ENCODE results near the gene SYT17.

The SYT17 gene

GRCh38 chr16:19299565-19299964 is 131.5 kb downstream of the SYT17 start:
- no peaks in the 10 kb centered on the region for H3K79me2 ChIP-seq (ENCODE audit: insufficient read depth, low read length)
- no peak overlapping the region for H3K4me2 ChIP-seq (ENCODE audit: insufficient read depth, low read length)
- H3K27ac ChIP-seq (ENCODE audit: low read length), result no peak overlapping the region
- no peaks in the 10 kb centered on the region for H3K4me1 ChIP-seq (ENCODE audit: insufficient read depth, low read length)
- H2AFZ ChIP-seq (ENCODE audit: low read depth, low read length), result no peak overlapping the region
- ATAC-seq (ENCODE audit: insufficient read depth, low read depth) (no peak), DNase-seq (no peak)
- no peaks in the 10 kb centered on the region for H3K9me3 ChIP-seq (ENCODE audit: insufficient read depth, low read length, severe bottlenecking)
- H4K20me1 ChIP-seq (ENCODE audit: insufficient read depth, low read length), result no peaks in the 10 kb centered on the region
- H3K27me3 ChIP-seq (ENCODE audit: insufficient read depth, low read length, poor library complexity), result no peaks in the 10 kb centered on the region
- no peak overlapping the region for H3K4me3 ChIP-seq (ENCODE audit: low read depth in 1 of 2, low read length in 2 of 2)
- no peak overlapping the region for H3K9ac ChIP-seq (ENCODE audit: low read depth, low read length)
- TF ChIP-seq EZH2 (IDR thresholded peaks at IDR 0.05; ENCODE audit: borderline replicate concordance, low read depth, low read length, severe bottlenecking) (no peak), CTCF (IDR thresholded peaks at IDR 0.05; ENCODE audit: borderline replicate concordance, extremely low read depth, low read length, poor library complexity, severe bottlenecking) (no peak)
- H3K36me3 ChIP-seq (ENCODE audit: insufficient read depth, low read length), result no peaks in the 10 kb centered on the region

GRCh38 chr16:19301931-19302330 is 133.9 kb downstream of the SYT17 start:
- TF ChIP-seq EZH2 (IDR thresholded peaks at IDR 0.05; ENCODE audit: borderline replicate concordance, low read depth, low read length, severe bottlenecking) (no peak), CTCF (IDR thresholded peaks at IDR 0.05; ENCODE audit: borderline replicate concordance, extremely low read depth, low read length, poor library complexity, severe bottlenecking) (no peak)
- Histone ChIP-seq H3K79me2 (ENCODE audit: insufficient read depth, low read length) (no peaks in the 10 kb centered on the region), H3K36me3 (ENCODE audit: insufficient read depth, low read length) (no peaks in the 10 kb centered on the region), H3K9ac (ENCODE audit: low read depth, low read length) (no peak overlapping the region), H3K4me1 (ENCODE audit: insufficient read depth, low read length) (no peaks in the 10 kb centered on the region), H4K20me1 (ENCODE audit: insufficient read depth, low read length) (no peaks in the 10 kb centered on the region), H2AFZ (ENCODE audit: low read depth, low read length) (no peak overlapping the region), H3K27ac (ENCODE audit: low read length) (no peak overlapping the region), H3K27me3 (ENCODE audit: insufficient read depth, low read length, poor library complexity) (no peaks in the 10 kb centered on the region), H3K9me3 (ENCODE audit: insufficient read depth, low read length, severe bottlenecking) (no peaks in the 10 kb centered on the region), H3K4me2 (ENCODE audit: insufficient read depth, low read length) (no peak overlapping the region), H3K4me3 (ENCODE audit: low read depth in 1 of 2, low read length in 2 of 2) (no peak overlapping the region)
- ATAC-seq (ENCODE audit: insufficient read depth, low read depth) (no peak), DNase-seq (no peak)

- TF ChIP-seq EZH2 (IDR thresholded peaks at IDR 0.05; ENCODE audit: borderline replicate concordance, low read depth, low read length, severe bottlenecking) (no peak), CTCF (IDR thresholded peaks at IDR 0.05; ENCODE audit: borderline replicate concordance, extremely low read depth, low read length, poor library complexity, severe bottlenecking) (no peak)
- no peak overlapping the region for H2AFZ ChIP-seq (ENCODE audit: low read depth, low read length)
- H3K4me3 ChIP-seq (ENCODE audit: low read depth in 1 of 2, low read length in 2 of 2), result no peak overlapping the region
- no peak overlapping the region for H3K9ac ChIP-seq (ENCODE audit: low read depth, low read length)
- H4K20me1 ChIP-seq (ENCODE audit: insufficient read depth, low read length), result no peaks in the 10 kb centered on the region
- no peak overlapping the region for H3K27ac ChIP-seq (ENCODE audit: low read length)
- ATAC-seq (ENCODE audit: insufficient read depth, low read depth), result no peak
- DNase-seq, result no peak
- H3K36me3 ChIP-seq (ENCODE audit: insufficient read depth, low read length), result no peaks in the 10 kb centered on the region
- no peaks in the 10 kb centered on the region for H3K27me3 ChIP-seq (ENCODE audit: insufficient read depth, low read length, poor library complexity)
- no peaks in the 10 kb centered on the region for H3K79me2 ChIP-seq (ENCODE audit: insufficient read depth, low read length)
- no peak overlapping the region for H3K4me2 ChIP-seq (ENCODE audit: insufficient read depth, low read length)
- H3K9me3 ChIP-seq (ENCODE audit: insufficient read depth, low read length, severe bottlenecking), result no peaks in the 10 kb centered on the region
- H3K4me1 ChIP-seq (ENCODE audit: insufficient read depth, low read length), result no peaks in the 10 kb centered on the region
These were observed 136.7 kb downstream of the SYT17 start for GRCh38 chr16:19304750-19305149.

- no peaks in the 10 kb centered on the region for H3K79me2 ChIP-seq (ENCODE audit: insufficient read depth, low read length)
- H3K4me3 ChIP-seq (ENCODE audit: low read depth in 1 of 2, low read length in 2 of 2), result no peak overlapping the region
- no peaks in the 10 kb centered on the region for H3K36me3 ChIP-seq (ENCODE audit: insufficient read depth, low read length)
- no peak for TF ChIP-seq CTCF (IDR thresholded peaks at IDR 0.05; ENCODE audit: borderline replicate concordance, extremely low read depth, low read length, poor library complexity, severe bottlenecking)
- no peak for TF ChIP-seq EZH2 (IDR thresholded peaks at IDR 0.05; ENCODE audit: borderline replicate concordance, low read depth, low read length, severe bottlenecking)
- H4K20me1 ChIP-seq (ENCODE audit: insufficient read depth, low read length), result no peaks in the 10 kb centered on the region
- no peak overlapping the region for H3K9ac ChIP-seq (ENCODE audit: low read depth, low read length)
- H2AFZ ChIP-seq (ENCODE audit: low read depth, low read length), result no peak overlapping the region
- H3K27me3 ChIP-seq (ENCODE audit: insufficient read depth, low read length, poor library complexity), result no peaks in the 10 kb centered on the region
- H3K4me1 ChIP-seq (ENCODE audit: insufficient read depth, low read length), result no peaks in the 10 kb centered on the region
- H3K27ac ChIP-seq (ENCODE audit: low read length), result no peak overlapping the region
- H3K4me2 ChIP-seq (ENCODE audit: insufficient read depth, low read length), result no peak overlapping the region
- DNase-seq, result no peak
- no peaks in the 10 kb centered on the region for H3K9me3 ChIP-seq (ENCODE audit: insufficient read depth, low read length, severe bottlenecking)
- no peak for ATAC-seq (ENCODE audit: insufficient read depth, low read depth)
These were observed 137.4 kb downstream of the SYT17 start for GRCh38 chr16:19305443-19305842.

All from DND-41 (cell line).